AG10803 (cell line): Measurements from ENCODE around the gene PTGES2.

Experiments used
- DNase-seq: peaks from one replicate; pipeline ENCODE4 v3.0.0; 2010; ENCODE audit warnings: low read depth
- H3K4me3 ChIP-seq: 2 replicates; pipeline ENCODE4 v1.5.1; 2011; ENCODE audit warnings: mild to moderate bottlenecking, low read length, control low read depth
- CTCF ChIP-seq: conservative IDR thresholded peaks from 2 replicates; pipeline ENCODE4 v1.5.1; 2011; ENCODE audit warnings: mild to moderate bottlenecking, low read length, control low read depth, inconsistent platforms

The PTGES2 gene

GRCh38 chr9:128121466-128121810 lies 6.1 kb downstream of the PTGES2 start:
- DNase-seq: no peak
- H3K4me3 ChIP-seq: no peak overlapping the region
- TF ChIP-seq CTCF: no peak

- DNase-seq: no peak
Observed at GRCh38 chr9:128120741-128121465, 6.6 kb downstream of the PTGES2 start.

GRCh38 chr9:128120061-128120740 lies 7.3 kb downstream of the PTGES2 start:
- TF ChIP-seq CTCF: no peak
- no peak for DNase-seq
- no peak overlapping the region for H3K4me3 ChIP-seq

More at GRCh38 chr9:128120741-128121465, 6.6 kb downstream of the PTGES2 start:
- no peak overlapping the region for H3K4me3 ChIP-seq
- TF ChIP-seq CTCF: no peak

GRCh38 chr9:128118971-128119665 lies 8.4 kb downstream of the PTGES2 start:
- no peak overlapping the region for H3K4me3 ChIP-seq
- DNase-seq: no peak
- TF ChIP-seq CTCF: no peak

GRCh38 chr9:128118472-128118857 lies 9.1 kb downstream of the PTGES2 start:
- no peak overlapping the region for H3K4me3 ChIP-seq
- DNase-seq: no peak
- TF ChIP-seq CTCF: no peak

GRCh38 chr9:128117613-128118471 lies 9.7 kb downstream of the PTGES2 start:
- no peak overlapping the region for H3K4me3 ChIP-seq
- TF ChIP-seq CTCF: peak; percentile 100
- peak; percentile 81 for DNase-seq
